ENCODE data around the gene C5orf63.

Gene C5orf63

GRCh38 chr5:127011153-127011552, 62.1 kb downstream of the C5orf63 start:
- no peak overlapping the region for H3K27ac ChIP-seq (replicated peaks)
- no peak overlapping the region for H3K4me3 ChIP-seq (replicated peaks; ENCODE audit: insufficient read depth, low read length)
- no peak for TF ChIP-seq POLR2AphosphoS5 (IDR thresholded peaks at IDR 0.05; ENCODE audit: low read depth)
- TF ChIP-seq CTCF (IDR thresholded peaks at IDR 0.05; ENCODE audit: insufficient read depth, low read length): no peak
- no peak for TF ChIP-seq GABPA (IDR thresholded peaks at IDR 0.05; ENCODE audit: low read depth)
- no peak for TF ChIP-seq SPI1 (IDR thresholded peaks at IDR 0.05; ENCODE audit: borderline replicate concordance, low read depth)
- TF ChIP-seq REST (IDR thresholded peaks at IDR 0.05; ENCODE audit: insufficient replicate concordance, low read depth): no peak
- no peaks in the 10 kb centered on the region for H3K27me3 ChIP-seq (ENCODE audit: insufficient read depth, poor library complexity, severe bottlenecking)
- no peak for DNase-seq (ENCODE audit: low read depth in 1 of 2, low spot score in 1 of 2)

- H3K4me3 ChIP-seq (replicated peaks; ENCODE audit: insufficient read depth, low read length): no peak overlapping the region
- H3K27ac ChIP-seq (replicated peaks): no peak overlapping the region
- TF ChIP-seq SPI1 (IDR thresholded peaks at IDR 0.05; ENCODE audit: borderline replicate concordance, low read depth) (no peak), GABPA (IDR thresholded peaks at IDR 0.05; ENCODE audit: low read depth) (no peak), REST (IDR thresholded peaks at IDR 0.05; ENCODE audit: insufficient replicate concordance, low read depth) (no peak), CTCF (IDR thresholded peaks at IDR 0.05; ENCODE audit: insufficient read depth, low read length) (no peak)
- H3K27me3 ChIP-seq (ENCODE audit: insufficient read depth, poor library complexity, severe bottlenecking): no peaks in the 10 kb centered on the region
- DNase-seq (ENCODE audit: low read depth in 1 of 2, low spot score in 1 of 2): no peak
Measured at GRCh38 chr5:127010362-127010761, 62.9 kb downstream of the C5orf63 start.

- DNase-seq (ENCODE audit: low read depth in 1 of 2, low spot score in 1 of 2): no peak
- no peak overlapping the region for H3K4me3 ChIP-seq (replicated peaks; ENCODE audit: insufficient read depth, low read length)
- TF ChIP-seq GABPA (IDR thresholded peaks at IDR 0.05; ENCODE audit: low read depth): no peak
- no peak for TF ChIP-seq CTCF (IDR thresholded peaks at IDR 0.05; ENCODE audit: insufficient read depth, low read length)
- TF ChIP-seq POLR2AphosphoS5 (IDR thresholded peaks at IDR 0.05; ENCODE audit: low read depth): no peak
- TF ChIP-seq REST (IDR thresholded peaks at IDR 0.05; ENCODE audit: insufficient replicate concordance, low read depth): no peak
- TF ChIP-seq SPI1 (IDR thresholded peaks at IDR 0.05; ENCODE audit: borderline replicate concordance, low read depth): no peak
- no peak overlapping the region for H3K27ac ChIP-seq (replicated peaks)
- no peaks in the 10 kb centered on the region for H3K27me3 ChIP-seq (ENCODE audit: insufficient read depth, poor library complexity, severe bottlenecking)
Measured at GRCh38 chr5:127009784-127010183, 63.5 kb downstream of the C5orf63 start.

Measured in HL-60 (cell line).